HepG2 (cell line): ENCODE results near the gene RBCK1. TPM values are rescaled to one million over a fixed set of nuclear protein-coding genes. Genes with fewer than 3 reads are reported as not detected.

Experiments
- ATAC-seq: fragments of 200-7000 bp; cut with Tn5 transposase; 3 replicates; pipeline ENCODE4 v1.9.1; 2020; ENCODE audit warnings: mild to moderate bottlenecking, moderate library complexity
- BruUV-seq: library from RNA; stranded (reverse); fragments of 400-500 nt; replicated peaks from 2 replicates; lab custom pipeline; 2021; lab: Mats Ljungman, UMichigan
- CTCF ChIA-PET: fragments of 300-600 bp; formaldehyde crosslinking; extraction: SDS; loops from one replicate; lab custom pipeline; 2021; ENCODE audit warnings: low total read pairs, inconsistent platforms, low intra/inter-chr PET ratio; lab: Yijun Ruan, JAX
- POLR2A ChIA-PET: fragments of 350-600 bp; sonication (Branson Sonifier 250); formaldehyde crosslinking; loops from one replicate; lab custom pipeline; 2020; ENCODE audit warnings: antibody characterized with exemption, inconsistent platforms; lab: Yijun Ruan, JAX
- DNase-seq: peaks from one replicate; pipeline ENCODE4 v3.0.0-alpha.2; 2015; ENCODE audit warnings: low spot score
- FAIRE-seq: peaks from 3 replicates; lab custom pipeline; 2011; peaks lifted over from hg19 to GRCh38; lab: Jason Lieb, UNC
- H2AFZ ChIP-seq: one replicate; pipeline ENCODE4 v1.6.1; 2011; ENCODE audit warnings: low read length, inconsistent platforms
- H3K27ac ChIP-seq: fragments of 300-600 bp; 3 replicates; pipeline ENCODE4 v1.8.0; 2011; ENCODE audit warnings: mixed run types, mild to moderate bottlenecking, mixed read lengths, low read length, inconsistent platforms; ENCODE audit not compliant: insufficient read depth; ENCODE audit errors: extremely low read length
- H3K27me3 ChIP-seq, 2 experiments: fragments of 200-600 bp in 1 of 2; 2 replicates in 1 of 2; 3 replicates in 1 of 2; pipeline versions ENCODE4 v1.6.0 to v1.8.0; 2011; ENCODE audit warnings: low read length in 2 of 2, mild to moderate bottlenecking in 2 of 2, moderate library complexity in 2 of 2, inconsistent platforms in 1 of 2; ENCODE audit not compliant: insufficient read depth in 2 of 2, control insufficient read depth in 1 of 2
- H3K36me3 ChIP-seq, 2 experiments: fragments of 200-600 bp in 1 of 2; replicated peaks in 1 of 2; 2 replicates in 1 of 2; 3 replicates in 1 of 2; pipeline versions ENCODE4 v1.5.1 to v1.8.0; 2011; ENCODE audit warnings: low read length in 2 of 2, inconsistent platforms in 1 of 2; ENCODE audit not compliant: insufficient read depth in 2 of 2, control insufficient read depth in 1 of 2
- H3K4me1 ChIP-seq: 2 replicates; pipeline ENCODE4 v1.5.1; 2012; ENCODE audit warnings: low read length, inconsistent platforms; ENCODE audit not compliant: insufficient read depth
- H3K4me2 ChIP-seq: 2 replicates; pipeline ENCODE4 v1.6.0; 2011; ENCODE audit warnings: low read depth, low read length, inconsistent platforms
- H3K4me3 ChIP-seq, 3 experiments: fragments of 200-600 bp in 1 of 3; sonication (generic), shearing (Covaris generic) in 1 of 3; replicated peaks in 1 of 3; 2 replicates each; pipeline ENCODE4 v1.5.1; 2011 to 2016; ENCODE audit warnings: low read length in 3 of 3, inconsistent platforms in 2 of 3, low read depth in 2 of 3, mild to moderate bottlenecking in 2 of 3, control low read depth in 1 of 3, mixed read lengths in 1 of 3; ENCODE audit not compliant: insufficient read depth in 1 of 3
- H3K79me2 ChIP-seq: one replicate; pipeline ENCODE4 v1.6.1; 2011; ENCODE audit warnings: low read length, inconsistent platforms; ENCODE audit not compliant: insufficient read depth
- H3K9ac ChIP-seq: 2 replicates; pipeline ENCODE4 v1.6.0; 2011; ENCODE audit warnings: mild to moderate bottlenecking, low read depth, low read length, inconsistent platforms; ENCODE audit not compliant: insufficient read depth
- H3K9me3 ChIP-seq: 2 replicates; pipeline ENCODE4 v1.5.1; 2012; ENCODE audit warnings: mild to moderate bottlenecking, low read length
- H4K20me1 ChIP-seq: 2 replicates; pipeline ENCODE4 v1.6.0; 2011; ENCODE audit warnings: inconsistent platforms, mild to moderate bottlenecking, low read length, moderate library complexity; ENCODE audit not compliant: insufficient read depth
- ATF7-NPFF ChIP-seq: sonication (generic); formaldehyde crosslinking; IDR thresholded peaks from 2 replicates; pipeline ENCODE4 v1.8.1; 2023; ENCODE audit warnings: mild to moderate bottlenecking, low read depth, missing genetic modification reagents, moderate library complexity
- ELF3 ChIP-seq: IDR thresholded peaks from 2 replicates; pipeline ENCODE4 v1.6.1; 2016; ENCODE audit warnings: missing genetic modification reagents, missing compliant biosample characterization
- FOXK2 ChIP-seq: fragments of 450-650 bp; IDR thresholded peaks from 2 replicates; pipeline ENCODE4 v1.6.1; 2016
- IKZF4 ChIP-seq: sonication (generic); formaldehyde crosslinking; IDR thresholded peaks from 2 replicates; pipeline ENCODE4 v1.5.1; 2020; ENCODE audit warnings: borderline replicate concordance, mild to moderate bottlenecking, low read depth, missing genetic modification reagents; ENCODE audit errors: not compliant biosample characterization
- KDM1A ChIP-seq: IDR thresholded peaks from 2 replicates; pipeline ENCODE4 v1.6.1; 2016; ENCODE audit warnings: missing compliant biosample characterization
- MED8 ChIP-seq: sonication (generic); formaldehyde crosslinking; IDR thresholded peaks from 2 replicates; pipeline ENCODE4 v1.8.1; 2023; ENCODE audit warnings: mild to moderate bottlenecking, missing genetic modification reagents; ENCODE audit not compliant: insufficient replicate concordance
- RBAK ChIP-seq: sonication (generic); formaldehyde crosslinking; IDR thresholded peaks from 2 replicates; pipeline ENCODE4 v1.5.1; 2020; ENCODE audit warnings: mild to moderate bottlenecking, missing genetic modification reagents
- RBM22 ChIP-seq: fragments of 200-400 bp; formaldehyde crosslinking; optimal IDR thresholded peaks from 2 replicates; pipeline ENCODE3; 2017; ENCODE audit warnings: mild to moderate bottlenecking, low read length, moderate library complexity
- ZBTB8A ChIP-seq: sonication (generic); formaldehyde crosslinking; IDR thresholded peaks from 2 replicates; pipeline ENCODE4 v1.4.0; 2020; ENCODE audit warnings: mild to moderate bottlenecking, low read depth, missing genetic modification reagents, borderline replicate concordance
- ZNF224 ChIP-seq: sonication (generic); formaldehyde crosslinking; IDR thresholded peaks from 2 replicates; pipeline ENCODE4 v1.5.0; 2020; ENCODE audit warnings: mild to moderate bottlenecking, missing genetic modification reagents
- ZNF616 ChIP-seq: sonication (generic); formaldehyde crosslinking; IDR thresholded peaks from 2 replicates; pipeline ENCODE4 v1.5.0; 2020; ENCODE audit warnings: low read depth, mild to moderate bottlenecking, missing genetic modification reagents
- ZNF883 ChIP-seq: sonication (generic); formaldehyde crosslinking; IDR thresholded peaks from 2 replicates; pipeline ENCODE4 v1.5.1; 2020; ENCODE audit warnings: mild to moderate bottlenecking, missing genetic modification reagents; ENCODE audit errors: not compliant biosample characterization
- ZSCAN29 ChIP-seq: sonication (generic); formaldehyde crosslinking; conservative IDR thresholded peaks from 2 replicates; pipeline ENCODE4 v1.4.0; 2020; ENCODE audit warnings: mild to moderate bottlenecking, missing genetic modification reagents
- WGBS: methylation state at CpG from one replicate; pipeline ENCODE4 v1.1.6; 2017; ENCODE audit warnings: low lambda C conversion rate; 5-methylcytosine and 5-hydroxymethylcytosine counted together
- in situ Hi-C: cut with HindIII; loops from 2 replicates; pipeline ENCODE4 v1.10.0; 2017; ENCODE audit warnings: low pct_unique_long_range_greater_than_20kb; ENCODE audit not compliant: extremely low pct_ligation_motif_present
- intact Hi-C: fragments of 100-400 bp; cut with micrococcal nuclease; formaldehyde crosslinking; loops from one replicate; pipeline ENCODE4 v1.10.0; 2022; ENCODE audit not compliant: unreplicated experiment
- polyA plus RNA-seq, 8 experiments: library from polyadenylated mRNA; depleted of rRNA in 3 of 8; stranded (reverse) in 7 of 8; unstranded in 1 of 8; fragments of >200 nt; fragmentation: Illumina TruSeq in 4 of 8; extraction: Trizol in 4 of 8; gene quantifications; 2 replicates each; pipeline versions ENCODE4 v1.2.1 to v1.2.3, GENCODE V29; 2011 to 2016; ENCODE audit warnings: low read depth in 4 of 8, missing spikeins in 1 of 8, mixed read lengths in 1 of 8; ENCODE audit not compliant: insufficient read depth in 1 of 8
- total RNA-seq, 5 experiments: library from RNA; depleted of rRNA; stranded (reverse); fragments of >200 nt; fragmentation: Illumina TruSeq; extraction: Trizol; gene quantifications; 2 replicates each; pipeline ENCODE4 v1.2.3, GENCODE V29; 2016; ENCODE audit warnings: low read depth in 1 of 5
- TF ChIP-seq, protein P1 (sequence below): sonication (generic); formaldehyde crosslinking; IDR thresholded peaks from 2 replicates; pipeline ENCODE4 v1.5.1; 2020; ENCODE audit warnings: mild to moderate bottlenecking, missing genetic modification reagents, moderate library complexity
- TF ChIP-seq, protein P2 (sequence below): sonication (generic); formaldehyde crosslinking; IDR thresholded peaks from 2 replicates; pipeline ENCODE4 v1.5.1; 2020; ENCODE audit warnings: mild to moderate bottlenecking, moderate library complexity, missing genetic modification reagents
- TF ChIP-seq, protein P3 (sequence below): sonication (generic); formaldehyde crosslinking; IDR thresholded peaks from 2 replicates; pipeline ENCODE4 v1.4.0; 2020; ENCODE audit warnings: mild to moderate bottlenecking, missing genetic modification reagents

RBCK1 gene
- total and polyA plus RNA-seq, 2 of the 13 experiments (the other 11 are each of a cell fraction or from before 2014, with no cell fraction given): 149 to 215 TPM

DNA sequence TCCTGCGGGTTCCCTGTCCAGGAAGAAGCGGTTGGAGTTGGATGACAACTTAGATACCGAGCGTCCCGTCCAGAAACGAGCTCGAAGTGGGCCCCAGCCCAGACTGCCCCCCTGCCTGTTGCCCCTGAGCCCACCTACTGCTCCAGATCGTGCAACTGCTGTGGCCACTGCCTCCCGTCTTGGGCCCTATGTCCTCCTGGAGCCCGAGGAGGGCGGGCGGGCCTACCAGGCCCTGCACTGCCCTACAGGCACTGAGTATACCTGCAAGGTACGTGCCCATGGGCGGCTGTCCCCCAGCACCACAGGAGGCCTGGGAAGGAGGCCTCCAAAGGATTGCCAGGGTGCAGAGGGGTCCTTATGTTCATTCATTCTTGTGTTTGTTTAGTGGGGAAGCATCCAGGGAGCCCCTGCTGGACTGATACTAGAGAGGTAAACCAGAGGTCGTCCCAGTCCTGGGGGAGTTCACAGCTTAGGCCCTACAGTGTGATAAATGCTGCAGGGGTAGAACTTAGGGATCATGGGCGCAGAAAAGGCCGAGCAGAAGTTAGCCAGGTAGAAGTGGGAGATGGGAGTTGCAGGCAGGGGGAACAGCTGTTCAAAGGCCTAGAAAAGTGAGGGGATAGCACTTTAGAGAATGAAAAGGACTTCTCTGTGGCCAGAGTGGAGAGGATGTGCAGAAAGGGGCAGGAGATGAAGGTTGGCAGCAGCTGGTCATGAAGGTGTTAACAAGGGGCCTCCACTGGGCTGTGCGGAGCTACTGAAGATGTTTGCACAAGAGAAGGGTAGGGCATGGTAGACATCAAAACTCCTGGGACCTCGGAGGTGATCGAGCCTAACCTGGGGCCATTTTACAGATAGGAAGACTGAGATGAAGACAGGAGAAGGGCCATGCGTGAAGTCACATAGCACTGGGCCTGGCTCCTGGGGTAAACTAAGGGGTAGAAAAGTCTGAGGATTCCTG lies 19.8 kb upstream of the RBCK1 start:
- peak overlapping the region; percentile 14; the same call in 1 of the 2 replicates for H3K9ac ChIP-seq
- peaks cover 66% of the 10 kb centered on the region for H3K79me2 ChIP-seq
- H2AFZ ChIP-seq: no peak overlapping the region
- peak overlapping the region; percentile 31 for H3K27ac ChIP-seq
- ChIA-PET POLR2A (interaction anchor here (0.8 to 29.0 kb wide), 4 partner anchors 0 to 43 kb away, joined by 3 to 1587 read pairs (median 909); partner anchors contain the start of genes RBCK1 and TRIB3), CTCF (no interaction called here)
- BruUV-seq: no TSS peak
- FAIRE-seq: no peak
- H3K4me2 ChIP-seq: no peak overlapping the region
- no peaks in the 10 kb centered on the region for H3K27me3 ChIP-seq
- WGBS: 96% methylated on average over 21 of the region's 21 CpGs
- peaks cover 45 to 91% of the 10 kb centered on the region in 2 experiments for H3K36me3 ChIP-seq
- H3K9me3 ChIP-seq: no peaks in the 10 kb centered on the region
- in situ Hi-C loops: no loop called here
- H3K4me1 ChIP-seq: peaks cover 66% of the 10 kb centered on the region
- no peak for ATAC-seq
- H3K4me3 ChIP-seq: no peak overlapping the region
- peaks cover 22% of the 10 kb centered on the region for H4K20me1 ChIP-seq
- intact Hi-C loops: no loop called here
- DNase-seq: no peak
- peak; percentile 10 for TF ChIP-seq RBM22
- 0 out of 2 replicates have a peak, but pooled peaks have one; percentile 39 for TF ChIP-seq ATF7-NPFF (CRISPR knock-in tag)
- TF ChIP-seq ZSCAN29: 0 out of 2 replicates have a peak, but pooled peaks have one; percentile 31
- TF ChIP-seq ELF3 (CRISPR knock-in tag): no peak
- 0 out of 2 replicates have a peak, but pooled peaks have one; percentile 31 for TF ChIP-seq ZBTB8A
- peak; percentile 31 for TF ChIP-seq IKZF4 (CRISPR knock-in tag)
- no peak for TF ChIP-seq FOXK2
- TF ChIP-seq, protein P1, sequence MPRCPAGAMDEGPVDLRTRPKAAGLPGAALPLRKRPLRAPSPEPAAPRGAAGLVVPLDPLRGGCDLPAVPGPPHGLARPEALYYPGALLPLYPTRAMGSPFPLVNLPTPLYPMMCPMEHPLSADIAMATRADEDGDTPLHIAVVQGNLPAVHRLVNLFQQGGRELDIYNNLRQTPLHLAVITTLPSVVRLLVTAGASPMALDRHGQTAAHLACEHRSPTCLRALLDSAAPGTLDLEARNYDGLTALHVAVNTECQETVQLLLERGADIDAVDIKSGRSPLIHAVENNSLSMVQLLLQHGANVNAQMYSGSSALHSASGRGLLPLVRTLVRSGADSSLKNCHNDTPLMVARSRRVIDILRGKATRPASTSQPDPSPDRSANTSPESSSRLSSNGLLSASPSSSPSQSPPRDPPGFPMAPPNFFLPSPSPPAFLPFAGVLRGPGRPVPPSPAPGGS (CRISPR knock-in tag): 0 out of 2 replicates have a peak, but pooled peaks have one; percentile 39
- no peak for TF ChIP-seq RBAK (CRISPR knock-in tag)
- TF ChIP-seq, protein P2, sequence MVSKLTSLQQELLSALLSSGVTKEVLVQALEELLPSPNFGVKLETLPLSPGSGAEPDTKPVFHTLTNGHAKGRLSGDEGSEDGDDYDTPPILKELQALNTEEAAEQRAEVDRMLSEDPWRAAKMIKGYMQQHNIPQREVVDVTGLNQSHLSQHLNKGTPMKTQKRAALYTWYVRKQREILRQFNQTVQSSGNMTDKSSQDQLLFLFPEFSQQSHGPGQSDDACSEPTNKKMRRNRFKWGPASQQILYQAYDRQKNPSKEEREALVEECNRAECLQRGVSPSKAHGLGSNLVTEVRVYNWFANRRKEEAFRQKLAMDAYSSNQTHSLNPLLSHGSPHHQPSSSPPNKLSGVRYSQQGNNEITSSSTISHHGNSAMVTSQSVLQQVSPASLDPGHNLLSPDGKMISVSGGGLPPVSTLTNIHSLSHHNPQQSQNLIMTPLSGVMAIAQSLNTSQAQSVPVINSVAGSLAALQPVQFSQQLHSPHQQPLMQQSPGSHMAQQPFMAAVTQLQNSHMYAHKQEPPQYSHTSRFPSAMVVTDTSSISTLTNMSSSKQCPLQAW (CRISPR knock-in tag): peak; percentile 65
- TF ChIP-seq, protein P3, sequence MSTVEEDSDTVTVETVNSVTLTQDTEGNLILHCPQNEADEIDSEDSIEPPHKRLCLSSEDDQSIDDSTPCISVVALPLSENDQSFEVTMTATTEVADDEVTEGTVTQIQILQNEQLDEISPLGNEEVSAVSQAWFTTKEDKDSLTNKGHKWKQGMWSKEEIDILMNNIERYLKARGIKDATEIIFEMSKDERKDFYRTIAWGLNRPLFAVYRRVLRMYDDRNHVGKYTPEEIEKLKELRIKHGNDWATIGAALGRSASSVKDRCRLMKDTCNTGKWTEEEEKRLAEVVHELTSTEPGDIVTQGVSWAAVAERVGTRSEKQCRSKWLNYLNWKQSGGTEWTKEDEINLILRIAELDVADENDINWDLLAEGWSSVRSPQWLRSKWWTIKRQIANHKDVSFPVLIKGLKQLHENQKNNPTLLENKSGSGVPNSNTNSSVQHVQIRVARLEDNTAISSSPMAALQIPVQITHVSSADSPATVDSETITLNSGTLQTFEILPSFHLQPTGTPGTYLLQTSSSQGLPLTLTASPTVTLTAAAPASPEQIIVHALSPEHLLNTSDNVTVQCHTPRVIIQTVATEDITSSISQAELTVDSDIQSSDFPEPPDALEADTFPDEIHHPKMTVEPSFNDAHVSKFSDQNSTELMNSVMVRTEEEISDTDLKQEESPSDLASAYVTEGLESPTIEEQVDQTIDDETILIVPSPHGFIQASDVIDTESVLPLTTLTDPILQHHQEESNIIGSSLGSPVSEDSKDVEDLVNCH (CRISPR knock-in tag): no peak
- 0 out of 2 replicates have a peak, but pooled peaks have one; percentile 29 for TF ChIP-seq KDM1A (CRISPR knock-in tag)
- TF ChIP-seq ZNF224 (CRISPR knock-in tag): 0 out of 2 replicates have a peak, but pooled peaks have one; percentile 44
- TF ChIP-seq ZNF616 (CRISPR knock-in tag): no peak
- peak; percentile 26 for TF ChIP-seq MED8 (CRISPR knock-in tag)
- peak; percentile 16 for TF ChIP-seq ZNF883 (CRISPR knock-in tag)
